Stimulated activated CD8-positive, alpha-beta memory T cell treated with anti-CD3 and anti-CD28 coated beads, Interleukin-12 subunit alpha, Interleukin-12 subunit beta, amount 100 ng/mL, for 1 hour (primary cell): Measurements from ENCODE around the gene RETN.

Source experiments
- DNase-seq: peaks from one replicate; pipeline ENCODE4 v3.0.0-alpha.2; 2020; ENCODE audit warnings: low read depth

The RETN gene, protein sequence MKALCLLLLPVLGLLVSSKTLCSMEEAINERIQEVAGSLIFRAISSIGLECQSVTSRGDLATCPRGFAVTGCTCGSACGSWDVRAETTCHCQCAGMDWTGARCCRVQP

GRCh38 chr19:7668842-7669241 lies at the start of gene RETN:
Gene RETN (plus strand): TSS chr19:7669049. CDS start chr19:7669327, 278 bp downstream.
- no peak for DNase-seq

DNA sequence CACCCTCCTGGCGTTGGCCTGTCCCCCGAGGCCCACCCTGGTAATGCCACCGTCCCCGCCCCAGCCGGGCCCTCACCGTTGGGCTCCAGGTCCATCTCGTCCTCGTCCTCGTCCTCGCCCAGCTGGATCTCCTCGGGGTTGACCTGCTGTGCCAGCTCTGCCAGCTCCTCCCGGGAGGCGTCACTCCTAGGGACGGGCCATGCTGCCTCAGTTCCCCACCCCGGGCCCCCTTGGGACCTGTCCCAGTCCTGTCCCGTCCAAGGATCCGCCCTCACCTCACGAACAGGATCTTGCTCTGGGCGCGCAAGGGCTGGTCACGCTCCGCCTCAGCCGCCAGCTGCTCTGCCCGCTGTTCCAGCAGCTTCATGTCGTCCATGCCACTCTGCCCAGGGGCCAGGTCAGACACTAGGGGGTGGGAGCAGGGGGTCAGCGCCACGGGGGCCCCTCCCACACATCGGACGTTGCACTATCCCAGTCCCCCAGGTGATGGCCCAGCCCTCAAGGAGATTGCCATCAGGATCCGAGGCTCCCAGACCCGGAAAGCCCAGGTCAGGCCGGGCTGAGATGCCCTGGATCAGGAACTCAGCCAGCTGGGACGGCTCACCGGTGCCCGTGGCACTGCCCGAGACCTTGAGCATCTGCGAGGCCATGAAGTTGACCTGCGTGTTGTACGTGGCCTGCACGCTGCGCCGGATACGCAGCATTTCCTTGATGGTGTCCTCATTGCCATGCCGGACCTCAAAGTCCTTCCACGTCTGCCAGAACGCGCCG lies 49.0 kb upstream of the RETN start:
- DNase-seq: no peak

- DNase-seq: no peak
Observed at GRCh38 chr19:7620442-7621412, 48.1 kb upstream of the RETN start.

GRCh38 chr19:7622933-7623685 lies 45.7 kb upstream of the RETN start:
- no peak for DNase-seq

DNA sequence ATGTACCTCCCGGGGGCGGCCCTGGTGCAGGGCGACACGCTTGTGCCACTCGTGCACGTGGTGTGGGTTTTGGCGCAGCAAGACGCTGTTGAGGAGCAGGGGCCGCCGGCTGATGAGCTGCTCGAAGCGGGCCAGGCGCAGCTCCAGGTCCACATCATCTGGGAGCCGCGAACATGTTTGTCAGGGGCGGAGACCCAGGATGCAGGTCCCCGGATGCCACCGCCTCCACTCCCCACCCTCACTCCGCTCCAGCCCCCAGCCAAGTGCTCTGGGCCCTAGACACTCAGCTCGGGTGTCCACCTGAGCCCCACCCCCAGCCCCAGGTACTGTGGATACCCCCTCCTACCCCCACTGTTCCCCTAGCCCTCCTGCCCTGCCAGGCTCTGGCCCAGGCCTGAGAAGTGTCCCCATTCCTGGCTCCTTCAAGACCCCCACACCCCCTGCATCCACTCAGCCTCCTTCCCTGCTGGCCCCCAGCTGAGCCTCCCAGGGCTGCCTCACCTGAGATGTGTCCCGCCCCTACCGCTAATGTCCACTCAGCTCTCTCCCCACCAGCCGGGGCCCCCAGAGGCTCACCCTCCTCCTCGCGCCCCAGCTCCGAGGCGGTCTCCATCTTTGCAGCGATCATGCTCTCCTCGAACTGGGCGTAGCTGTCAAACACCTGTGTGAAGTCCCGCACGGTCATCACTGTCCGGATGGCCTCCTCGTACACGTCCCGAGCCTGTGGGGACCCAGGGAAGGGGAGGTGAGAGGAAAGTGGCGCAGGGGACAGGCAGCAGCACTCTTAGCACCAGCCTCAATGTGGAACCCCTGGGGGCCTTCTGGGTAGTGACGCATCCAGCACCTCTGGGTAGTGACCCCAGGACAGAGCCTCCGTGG lies 44.9 kb upstream of the RETN start:
- no peak for DNase-seq

GRCh38 chr19:7624810-7625209 lies 44.0 kb upstream of the RETN start:
- no peak for DNase-seq

DNA sequence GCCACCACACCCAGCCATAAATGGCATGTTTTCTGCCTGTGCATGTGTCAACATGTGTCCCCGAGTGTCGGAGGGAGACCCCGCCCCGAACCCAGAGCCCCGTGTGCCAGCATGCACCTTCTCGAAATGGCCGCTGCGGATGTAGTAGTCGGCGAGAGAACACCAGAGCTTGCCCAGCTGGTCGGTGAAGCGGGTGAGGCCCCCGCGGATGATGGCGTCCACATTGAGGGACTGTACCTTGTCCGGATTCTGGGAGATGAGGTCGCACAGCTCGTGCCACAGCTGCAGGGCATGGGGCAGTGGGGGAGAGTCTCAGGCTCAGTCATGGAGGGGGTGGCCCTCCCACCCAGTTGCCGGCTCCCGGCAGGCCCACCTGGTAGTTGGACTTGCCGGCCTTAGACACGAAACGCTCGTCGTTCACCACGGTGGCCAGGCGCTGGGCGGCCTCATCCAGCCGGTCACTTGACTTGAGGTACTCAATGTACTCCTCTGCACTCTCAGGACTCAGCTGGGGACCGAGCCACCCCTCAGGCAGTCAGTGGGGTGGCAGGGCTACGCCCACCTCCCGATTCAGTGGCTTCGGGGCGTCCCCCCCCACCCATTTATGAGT lies 43.0 kb upstream of the RETN start:
- DNase-seq: no peak

- DNase-seq: no peak
Observed at GRCh38 chr19:7627166-7627565, 41.7 kb upstream of the RETN start.

- DNase-seq: no peak
Observed at GRCh38 chr19:7628589-7629311, 40.1 kb upstream of the RETN start.

DNA sequence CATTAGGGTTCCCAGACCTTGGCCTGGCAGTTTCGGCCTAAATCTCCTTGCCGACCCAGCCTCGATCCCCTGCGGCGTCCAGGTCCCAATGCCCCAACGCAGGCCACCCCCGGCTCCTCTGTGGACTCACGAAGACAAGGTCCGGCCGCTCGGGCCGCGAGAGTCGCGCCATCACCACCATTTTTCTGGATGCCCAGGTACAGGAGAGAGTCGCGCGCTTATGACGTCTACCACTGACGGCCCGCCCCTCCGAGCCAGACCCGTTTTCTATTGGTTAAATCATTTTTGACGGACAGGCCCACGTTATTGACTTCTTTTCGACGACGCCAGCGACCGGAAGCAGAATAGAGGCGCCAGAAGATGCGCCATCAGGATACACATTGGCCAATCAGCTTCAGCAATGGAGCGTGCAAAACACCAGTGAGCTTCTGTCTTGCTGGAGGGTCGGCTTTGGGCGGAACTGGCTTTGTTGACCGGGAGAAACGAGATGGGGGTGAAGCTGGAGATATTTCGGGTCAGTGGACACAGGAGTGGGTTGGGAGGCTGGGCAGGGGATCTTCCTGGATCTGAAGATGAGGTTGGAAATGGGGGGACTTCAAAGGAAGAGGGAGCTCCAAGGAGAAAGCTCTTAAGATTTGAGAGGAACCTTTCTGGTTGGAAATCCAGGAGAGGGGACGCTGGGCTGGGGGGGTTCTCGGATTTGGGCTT lies 39.3 kb upstream of the RETN start, which contains the start of the genes PET100 and XAB2:
Gene PET100, plus strand, starts transcription at position 447 of the 708 bp plus-strand sequence. Its CDS starts 41 bp downstream, at position 488.
Gene XAB2, minus strand, starts transcription at position 199 of the 708 bp plus-strand sequence. Its CDS starts 18 bp downstream, at position 181.
- peak; percentile 92 for DNase-seq

DNA sequence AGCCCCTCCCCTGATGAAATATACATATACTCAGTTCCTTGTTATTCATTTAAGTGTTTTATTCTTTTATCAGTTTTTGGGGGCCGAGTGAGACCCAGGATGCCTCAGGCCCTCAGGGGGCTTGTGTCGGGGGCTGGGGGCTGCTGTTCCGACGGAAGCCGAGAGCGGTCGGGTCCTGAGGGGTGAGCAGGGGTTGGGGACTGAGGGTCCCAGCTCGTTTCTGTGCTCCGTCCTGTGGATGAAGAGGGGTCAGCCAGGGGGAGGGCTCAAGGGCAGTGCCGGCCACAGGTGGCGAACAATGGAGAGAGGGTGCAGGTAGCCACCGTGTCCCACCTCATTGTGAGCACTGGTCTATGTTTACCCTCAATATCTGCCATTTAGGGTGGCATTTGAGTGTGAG lies 37.3 kb upstream of the RETN start:
- no peak for DNase-seq

- no peak for DNase-seq
Observed at GRCh38 chr19:7632340-7633203, 36.3 kb upstream of the RETN start.

GRCh38 chr19:7633698-7634097 lies 35.2 kb upstream of the RETN start, which contains the start of gene PCP2:
Gene PCP2 (minus strand): TSS chr19:7633719. CDS start chr19:7633457, 262 bp downstream.
- DNase-seq: no peak

DNA sequence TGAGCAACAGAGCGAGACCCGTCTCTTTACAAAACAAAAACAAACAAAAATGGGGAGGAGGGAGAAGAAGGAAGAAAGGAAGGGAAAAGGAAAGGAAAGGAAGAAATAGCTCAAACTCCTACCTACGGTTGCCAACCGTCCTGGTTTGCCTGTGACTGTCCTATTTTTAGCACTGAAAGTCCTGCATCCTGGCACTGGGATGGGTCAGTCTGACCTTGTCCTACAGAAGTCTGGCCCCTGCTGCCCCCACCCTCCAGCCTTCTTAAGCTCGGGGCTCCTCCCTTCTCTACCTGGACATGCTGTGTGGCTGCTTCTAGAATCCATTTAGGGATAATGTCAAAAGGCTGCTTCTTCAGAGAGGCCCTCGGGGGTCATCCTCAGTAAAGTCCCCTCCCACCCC lies 33.2 kb upstream of the RETN start:
- DNase-seq: no peak

DNA sequence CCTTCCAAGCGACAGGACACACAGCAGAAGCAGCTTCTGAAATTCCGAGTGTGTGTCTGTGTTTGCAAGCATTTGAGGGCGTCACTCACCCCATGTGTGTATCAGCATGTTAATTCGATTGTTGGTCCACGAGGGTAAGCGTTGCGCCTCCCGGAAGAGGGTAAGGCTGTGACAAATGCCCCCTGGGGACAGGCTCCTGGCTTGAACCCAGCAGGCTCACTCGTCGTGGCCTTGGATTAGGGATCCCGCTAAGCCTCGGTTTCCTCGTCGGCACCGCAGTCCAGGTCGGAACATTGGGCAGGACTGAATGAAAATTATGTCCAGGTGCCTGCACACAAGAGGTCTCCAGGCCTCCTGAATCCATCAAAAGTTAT lies 32.5 kb upstream of the RETN start:
- no peak for DNase-seq

- peak; percentile 85 for DNase-seq
Observed at GRCh38 chr19:7636691-7637373, 32.0 kb upstream of the RETN start, which contains the start of gene STXBP2. Gene STXBP2 (plus strand): TSS chr19:7637110. CDS start chr19:7637150, 40 bp downstream.
